Subcutaneous adipose tissue (tissue), 4 donors: ENCODE results near the gene KDM1B. TPM values are rescaled to one million over a fixed set of nuclear protein-coding genes. Genes with fewer than 3 reads are reported as not detected.

Experiments used
- small RNA-seq: library from RNA; depleted of rRNA; stranded (forward); fragments of <200 nt; gene quantifications from one replicate; pipeline ENCODE3, GENCODE V24; 2016
- total RNA-seq, 4 donors: library from RNA; depleted of rRNA; stranded (reverse); fragments of >200 nt; gene quantifications; one replicate each; pipeline ENCODE4 v1.1.0, GENCODE V29; 2016
- TF ChIP-seq, protein P1 (sequence below): fragments of 450-650 bp; IDR thresholded peaks from one replicate; pipeline ENCODE4 v1.5.1; 2016; ENCODE audit warnings: low read depth, mild to moderate bottlenecking, control low read depth, antibody characterized with exemption, moderate library complexity

The KDM1B gene
- total RNA-seq, 4 donors from 2014 or later: 11.9 to 15.8 (median 14.9) TPM

DNA sequence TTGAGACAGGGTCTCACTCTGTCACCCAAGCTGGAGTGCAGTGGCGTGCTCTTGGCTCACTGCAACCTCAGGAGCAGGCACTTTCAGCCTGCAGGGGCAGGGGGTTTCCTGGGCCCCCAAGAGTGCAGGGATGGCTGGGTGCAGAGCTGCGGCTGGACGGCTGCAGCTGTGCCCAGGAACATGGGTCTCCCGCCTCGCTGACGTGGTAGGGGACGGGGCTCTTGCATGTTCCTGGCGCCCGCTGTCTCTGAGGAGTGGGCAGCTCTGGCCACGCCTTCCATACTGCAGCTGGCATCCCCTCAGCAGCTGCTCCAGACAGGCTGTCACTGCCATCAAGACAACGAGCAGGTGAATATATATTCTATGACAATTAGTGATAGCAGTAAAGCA lies 111.3 kb downstream of the KDM1B start:
- TF ChIP-seq, protein P1, sequence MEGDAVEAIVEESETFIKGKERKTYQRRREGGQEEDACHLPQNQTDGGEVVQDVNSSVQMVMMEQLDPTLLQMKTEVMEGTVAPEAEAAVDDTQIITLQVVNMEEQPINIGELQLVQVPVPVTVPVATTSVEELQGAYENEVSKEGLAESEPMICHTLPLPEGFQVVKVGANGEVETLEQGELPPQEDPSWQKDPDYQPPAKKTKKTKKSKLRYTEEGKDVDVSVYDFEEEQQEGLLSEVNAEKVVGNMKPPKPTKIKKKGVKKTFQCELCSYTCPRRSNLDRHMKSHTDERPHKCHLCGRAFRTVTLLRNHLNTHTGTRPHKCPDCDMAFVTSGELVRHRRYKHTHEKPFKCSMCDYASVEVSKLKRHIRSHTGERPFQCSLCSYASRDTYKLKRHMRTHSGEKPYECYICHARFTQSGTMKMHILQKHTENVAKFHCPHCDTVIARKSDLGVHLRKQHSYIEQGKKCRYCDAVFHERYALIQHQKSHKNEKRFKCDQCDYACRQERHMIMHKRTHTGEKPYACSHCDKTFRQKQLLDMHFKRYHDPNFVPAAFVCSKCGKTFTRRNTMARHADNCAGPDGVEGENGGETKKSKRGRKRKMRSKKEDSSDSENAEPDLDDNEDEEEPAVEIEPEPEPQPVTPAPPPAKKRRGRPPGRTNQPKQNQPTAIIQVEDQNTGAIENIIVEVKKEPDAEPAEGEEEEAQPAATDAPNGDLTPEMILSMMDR: no peak

GRCh38 chr6:18268066-18268465 lies 112.8 kb downstream of the KDM1B start:
- TF ChIP-seq, protein P1: no peak

DNA sequence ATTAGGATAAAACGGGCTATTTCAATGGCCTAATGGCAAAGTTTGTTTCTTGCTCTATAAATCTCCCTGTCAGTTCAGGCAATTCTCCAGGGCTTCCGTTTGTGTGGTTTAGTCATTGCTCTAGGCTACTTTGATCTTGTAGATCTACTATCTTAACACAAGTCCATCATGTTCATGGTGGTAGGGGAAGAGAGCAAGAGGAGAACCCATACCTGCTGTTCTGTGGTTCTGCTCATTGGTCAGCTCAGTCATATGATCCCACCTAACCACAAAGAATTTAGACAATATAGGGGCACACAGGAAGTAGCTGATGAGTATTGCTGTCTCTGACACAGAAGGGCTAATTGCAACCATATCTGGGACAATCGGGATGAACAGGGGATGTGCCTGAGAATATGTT lies 114.0 kb downstream of the KDM1B start:
- TF ChIP-seq, protein P1: no peak

DNA sequence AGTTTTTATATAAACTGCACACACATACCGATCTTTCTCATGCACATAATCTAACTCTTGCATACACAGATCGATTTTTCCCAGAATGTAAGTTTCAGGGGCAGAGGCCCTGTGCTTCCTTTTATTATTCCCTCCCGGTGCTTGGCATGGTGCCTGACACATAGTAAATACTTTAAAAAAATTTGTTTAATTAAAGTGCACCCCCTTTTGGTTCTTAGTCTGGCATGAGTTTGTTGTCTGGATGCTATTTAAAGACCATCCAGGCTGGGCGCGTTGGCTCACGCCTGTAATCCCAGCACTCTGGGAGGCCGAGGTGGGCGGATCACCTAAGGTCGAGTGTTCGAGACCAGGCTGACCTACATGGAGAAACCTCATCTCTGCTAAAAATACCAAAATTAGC lies 114.5 kb downstream of the KDM1B start:
- TF ChIP-seq, protein P1: no peak

GRCh38 chr6:18270216-18270615 lies 115.0 kb downstream of the KDM1B start:
- TF ChIP-seq, protein P1: no peak

Small RNAs within 50 kb of the gene (small RNA-seq; reads per million reads assigned to genes)
- 0.49 reads per million for gene RF00019

Other genes starting within 250 kb of the KDM1B start
- gene KIF13A, start 167.8 kb upstream of the KDM1B start, total RNA-seq: 10 to 100 TPM; 32.1 to 58.2 (median 56.5) TPM
- gene NHLRC1, start 32.7 kb upstream of the KDM1B start, total RNA-seq: 1 to 10 TPM in 3 of 4 donors, under 1 TPM in 1; 0.49 to 3.6 (median 1.5) TPM
- 10 to 100 TPM in 1 of 4 donors, 1 to 10 TPM in 3; 4.6 to 12.2 (median 6.4) TPM for gene TPMT, start 345 bp upstream of the KDM1B start, total RNA-seq
- gene DEK, start 109.1 kb downstream of the KDM1B start, total RNA-seq: 100 to 1,000 TPM in 3 of 4 donors, 10 to 100 TPM in 1; 89.9 to 152 (median 121) TPM
- 10 to 100 TPM; 20.2 to 31.4 (median 23.8) TPM for gene RNF144B, start 231.9 kb downstream of the KDM1B start, total RNA-seq